Aorta (tissue), 5 donors: Measurements from ENCODE around the gene NPY4R2. TPM values are rescaled to one million over a fixed set of nuclear protein-coding genes. Genes with fewer than 3 reads are reported as not detected.
"Not testable (repeated sequence)": the region's sequence is repeated elsewhere in the genome, so short reads cannot be mapped to it uniquely, and the experiment has no call there.

Source experiments
- ATAC-seq: fragments of 200-7000 bp; cut with Tn5 transposase; one replicate; pipeline ENCODE4 v1.9.1; 2022; ENCODE audit warnings: moderate library complexity; ENCODE audit not compliant: low FRiP score
- DNase-seq, 2 donors: peaks; one replicate each; pipeline ENCODE4 v3.0.0-alpha.2; 2020
- H3K27ac ChIP-seq, 2 donors: one replicate each; pipeline ENCODE4 v1.5.1; 2013; ENCODE audit warnings: low read length in 2 of 2, mild to moderate bottlenecking in 2 of 2, moderate library complexity in 2 of 2, control low read depth in 1 of 2, inconsistent platforms in 1 of 2, low read depth in 1 of 2
- H3K27me3 ChIP-seq, 2 donors: one replicate each; pipeline ENCODE4 v1.6.1; 2013; ENCODE audit warnings: control low read depth in 1 of 2, low read length in 1 of 2, mild to moderate bottlenecking in 1 of 2, moderate library complexity in 1 of 2; ENCODE audit not compliant: insufficient read depth in 2 of 2, control insufficient read depth in 1 of 2
- H3K36me3 ChIP-seq, 2 donors: one replicate each; pipeline ENCODE4 v1.6.1; 2013; ENCODE audit warnings: control low read depth in 1 of 2, low read length in 1 of 2, mild to moderate bottlenecking in 1 of 2; ENCODE audit not compliant: insufficient read depth in 2 of 2, control insufficient read depth in 1 of 2
- H3K4me1 ChIP-seq, 2 donors: one replicate each; pipeline ENCODE4 v1.6.1; 2013; ENCODE audit warnings: low read length in 2 of 2, control low read depth in 1 of 2, mild to moderate bottlenecking in 1 of 2, moderate library complexity in 1 of 2; ENCODE audit not compliant: insufficient read depth in 2 of 2, control insufficient read depth in 1 of 2
- H3K4me3 ChIP-seq, 2 donors: one replicate each; pipeline ENCODE4 v1.5.1; 2013; ENCODE audit warnings: low read length in 2 of 2, control low read depth in 1 of 2, mild to moderate bottlenecking in 1 of 2
- H3K9me3 ChIP-seq: one replicate; pipeline ENCODE4 v1.6.1; 2013; ENCODE audit warnings: mild to moderate bottlenecking, low read length; ENCODE audit not compliant: control insufficient read depth
- WGBS, 2 donors: extraction: QIAGEN DNeasy Blood & Tissue Kit; methylation state at CpG; one replicate each; pipeline ENCODE4 v1.1.7; 2013; 5-methylcytosine and 5-hydroxymethylcytosine counted together
- intact Hi-C, 2 donors: fragments of 100-400 bp; cut with DNase I; formaldehyde crosslinking; loops; one replicate each; pipeline versions ENCODE4 v1.14.2 to v1.15.0; 2022
- long read RNA-seq, 2 donors: library from polyadenylated mRNA; unstranded; transcript quantifications; one replicate each; pipeline ENCODE4 v2.0.0, GENCODE V29; 2020 to 2021
- polyA plus RNA-seq, 2 donors: library from polyadenylated mRNA; stranded (reverse); fragments of 200-250 nt; gene quantifications; one replicate each; pipeline ENCODE4 v1.2.3, GENCODE V29; 2013
- total RNA-seq, 2 donors: library from RNA; stranded (reverse); fragmentation: NEBNext Ultra II Directional; extraction: Animal tissue kit (Norgen Biotek cat#: 25700); gene quantifications; one replicate each; pipeline ENCODE4 v1.2.1, GENCODE V29; 2021
- donor health status: healthy with polysubstance abuse.
- donor health status: Bipolar disorder and iron deficiency.
- donor health status: DM: no; HTN: no; CAD: no.
- donor health status: DM: no; HTN: no; CAD: no.
- donor health status: DM: yes; HTN: yes; CAD: no.

Gene NPY4R2
- total RNA-seq = not detected
- not detected for polyA plus RNA-seq
- long read RNA-seq, donor 1 = 0 reads
- long read RNA-seq, donor 2 = 0 reads

DNA sequence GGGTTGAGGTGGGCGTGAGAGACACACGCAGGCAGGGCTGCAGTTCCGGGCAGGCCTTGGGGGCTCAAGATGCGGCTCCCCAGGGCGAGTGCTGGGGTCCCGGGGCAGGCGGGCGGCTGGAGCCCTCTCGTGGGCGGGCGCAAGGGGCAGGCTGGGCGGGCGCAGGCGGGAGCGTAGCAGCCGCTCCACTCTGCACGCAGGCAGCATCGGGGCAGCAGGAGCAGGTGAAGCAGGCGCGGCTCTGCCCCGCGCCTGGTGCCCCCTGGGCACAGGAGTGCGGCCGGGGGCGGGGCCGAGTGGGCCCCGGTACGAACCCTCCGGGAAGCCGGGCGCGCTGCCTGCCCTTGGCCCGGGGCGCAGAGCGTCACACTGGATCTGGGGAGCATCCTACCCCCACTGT, at the start of gene NPY4R2:
Gene NPY4R2, plus strand, starts transcription at position 188 of the 400 bp plus-strand sequence. CDS start 3,326 bp downstream, outside the sequence.
- H3K4me1 ChIP-seq, intact Hi-C loops, H3K4me3 ChIP-seq, H3K27ac ChIP-seq, H3K36me3 ChIP-seq, H3K9me3 ChIP-seq, DNase-seq, ATAC-seq, H3K27me3 ChIP-seq: not testable (repeated sequence)
- no CpG with 5 or more reads among the region's 35 CpGs for WGBS, 2 donors

DNA sequence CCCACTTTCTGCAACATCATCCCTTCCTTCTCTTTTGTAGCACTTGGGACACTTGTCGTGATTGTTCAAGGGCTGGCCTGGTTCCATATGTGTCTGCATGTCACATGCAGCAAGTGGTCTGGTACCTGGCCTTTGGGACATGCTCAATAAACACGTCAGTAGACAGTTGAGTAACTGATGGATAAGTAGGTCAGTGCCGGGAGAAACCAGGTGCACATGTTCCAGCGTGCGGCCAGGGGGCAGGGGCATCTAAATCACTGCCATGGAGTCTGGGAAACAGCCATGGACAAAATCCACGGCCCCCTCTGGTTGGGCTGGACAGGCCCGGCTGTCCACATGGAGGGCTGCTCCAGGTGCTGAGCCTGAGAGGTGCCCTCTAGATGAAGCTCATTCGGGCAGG, 47.6 kb upstream of the NPY4R2 start:
- DNase-seq, H3K9me3 ChIP-seq, H3K36me3 ChIP-seq, H3K27ac ChIP-seq, H3K27me3 ChIP-seq, H3K4me3 ChIP-seq, ATAC-seq, intact Hi-C loops, H3K4me1 ChIP-seq: not testable (repeated sequence)
- WGBS, 2 donors = no CpG with 5 or more reads among the region's 8 CpGs

- intact Hi-C loops, DNase-seq, ATAC-seq: not testable (repeated sequence)
Observed at GRCh38 chr10:47871485-47872180, 46.8 kb upstream of the NPY4R2 start.

DNA sequence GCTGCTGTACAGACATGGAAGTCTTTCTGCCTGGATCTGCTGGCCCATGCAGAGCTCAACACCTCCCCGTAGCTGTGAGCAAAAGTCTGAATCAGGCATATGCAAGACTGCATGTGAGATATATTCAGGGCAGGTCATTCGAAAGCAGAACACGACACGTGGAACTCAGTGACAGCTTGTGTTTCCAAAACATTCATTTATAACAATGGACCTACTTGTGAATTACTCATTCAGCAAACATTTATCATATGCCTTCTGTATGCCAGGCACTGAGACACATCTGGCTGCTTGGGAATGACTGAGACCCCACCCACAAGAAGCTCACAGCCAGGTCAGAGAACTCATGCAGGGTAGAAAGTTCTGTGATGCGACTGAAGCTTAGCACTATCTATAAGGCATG, 46.2 kb upstream of the NPY4R2 start:
- H3K4me1 ChIP-seq, H3K27ac ChIP-seq, H3K9me3 ChIP-seq, intact Hi-C loops, DNase-seq, ATAC-seq, H3K27me3 ChIP-seq, H3K36me3 ChIP-seq, H3K4me3 ChIP-seq: not testable (repeated sequence)
- WGBS, 2 donors = no CpG with 5 or more reads among the region's 5 CpGs

More at GRCh38 chr10:47871485-47872180, 46.8 kb upstream of the NPY4R2 start:
- H3K4me3 ChIP-seq, H3K4me1 ChIP-seq, H3K36me3 ChIP-seq, H3K9me3 ChIP-seq, H3K27me3 ChIP-seq, H3K27ac ChIP-seq: not testable (repeated sequence)
- 57 to 64% methylated on average over 3 of the region's 8 CpGs for WGBS, 2 donors

DNA sequence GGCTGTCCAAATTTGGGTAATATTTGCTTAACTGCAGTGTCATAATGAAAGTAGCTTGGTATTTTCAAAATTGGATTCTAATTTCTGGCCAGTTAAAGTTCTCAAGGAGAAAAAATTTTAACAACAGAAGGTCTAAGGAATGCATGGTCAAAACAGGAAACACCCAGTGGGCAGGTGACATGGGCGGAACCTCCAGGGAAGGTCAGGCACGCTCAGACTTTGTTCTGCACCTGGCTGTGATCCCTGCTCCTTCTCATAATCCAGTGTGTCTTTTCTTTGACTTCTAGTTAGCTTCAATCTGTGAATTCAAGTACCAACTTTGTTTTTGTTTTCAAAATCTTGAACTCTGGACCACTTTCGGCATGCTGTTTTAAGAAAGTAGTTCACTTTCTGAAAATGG, 34.2 kb upstream of the NPY4R2 start:
- no CpG with 5 or more reads among the region's 3 CpGs for WGBS, 2 donors
- not testable (repeated sequence) for ATAC-seq

DNA sequence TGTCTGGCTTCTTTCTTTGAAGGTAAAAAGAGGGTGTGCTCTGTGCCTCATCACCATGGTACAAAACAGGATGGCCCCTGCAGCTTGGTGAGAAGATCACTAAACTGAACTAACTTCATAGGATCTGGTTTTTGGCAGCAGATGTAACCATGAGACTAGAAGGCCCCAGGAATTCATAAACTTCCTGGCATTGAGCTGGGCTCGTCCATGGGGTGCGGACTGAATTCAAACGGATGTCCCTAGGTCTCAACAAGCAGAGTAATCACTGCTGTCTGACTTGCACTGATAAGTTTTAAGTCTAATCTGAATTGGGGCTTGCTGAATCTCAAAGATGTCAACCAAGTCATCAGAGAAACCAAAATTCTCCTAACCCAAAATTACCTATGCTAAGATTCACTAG, 33.5 kb upstream of the NPY4R2 start:
- DNase-seq, H3K4me1 ChIP-seq, H3K27me3 ChIP-seq, ATAC-seq, H3K9me3 ChIP-seq, intact Hi-C loops, H3K27ac ChIP-seq, H3K36me3 ChIP-seq, H3K4me3 ChIP-seq: not testable (repeated sequence)
- no CpG with 5 or more reads among the region's 3 CpGs for WGBS, 2 donors

More for the DNA sequence above, 34.2 kb upstream of the NPY4R2 start:
- H3K27me3 ChIP-seq, DNase-seq, H3K36me3 ChIP-seq, H3K9me3 ChIP-seq, H3K27ac ChIP-seq, intact Hi-C loops, H3K4me3 ChIP-seq, H3K4me1 ChIP-seq: not testable (repeated sequence)

- DNase-seq, H3K4me1 ChIP-seq, H3K27ac ChIP-seq, intact Hi-C loops, H3K9me3 ChIP-seq, H3K4me3 ChIP-seq, H3K36me3 ChIP-seq, ATAC-seq, H3K27me3 ChIP-seq: not testable (repeated sequence)
- WGBS, 2 donors = no CpG with 5 or more reads among the region's 2 CpGs
Observed at GRCh38 chr10:47886356-47886755, 32.1 kb upstream of the NPY4R2 start.

- H3K36me3 ChIP-seq, H3K4me3 ChIP-seq, H3K4me1 ChIP-seq, ATAC-seq, H3K9me3 ChIP-seq, intact Hi-C loops, H3K27me3 ChIP-seq, DNase-seq, H3K27ac ChIP-seq: not testable (repeated sequence)
- WGBS, 2 donors = no CpG with 5 or more reads among the region's 4 CpGs
Observed at GRCh38 chr10:47886827-47887226, 31.6 kb upstream of the NPY4R2 start.

- H3K9me3 ChIP-seq, intact Hi-C loops, DNase-seq, H3K27me3 ChIP-seq, H3K4me1 ChIP-seq, H3K36me3 ChIP-seq, H3K4me3 ChIP-seq, H3K27ac ChIP-seq, ATAC-seq: not testable (repeated sequence)
Observed at GRCh38 chr10:47890737-47891136, 27.7 kb upstream of the NPY4R2 start.
